GM12875 (cell line): ENCODE results near the gene UBTD2.
"Not testable (repeated sequence)": the region's sequence is repeated elsewhere in the genome, so short reads cannot be mapped to it uniquely, and the experiment has no call there.

Experiments used
- H3K4me3 ChIP-seq: one replicate; pipeline ENCODE4 v1.5.1; 2011; ENCODE audit warnings: low read depth, low read length, control low read depth
- TF ChIP-seq, protein P1 (sequence below): IDR thresholded peaks from 2 replicates; pipeline ENCODE4 v1.5.1; 2011; ENCODE audit warnings: low read depth, mild to moderate bottlenecking, control low read depth, inconsistent platforms, low read length, moderate library complexity, borderline replicate concordance; ENCODE audit not compliant: insufficient read depth

UBTD2 gene, protein sequence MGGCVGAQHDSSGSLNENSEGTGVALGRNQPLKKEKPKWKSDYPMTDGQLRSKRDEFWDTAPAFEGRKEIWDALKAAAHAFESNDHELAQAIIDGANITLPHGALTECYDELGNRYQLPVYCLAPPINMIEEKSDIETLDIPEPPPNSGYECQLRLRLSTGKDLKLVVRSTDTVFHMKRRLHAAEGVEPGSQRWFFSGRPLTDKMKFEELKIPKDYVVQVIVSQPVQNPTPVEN

DNA sequence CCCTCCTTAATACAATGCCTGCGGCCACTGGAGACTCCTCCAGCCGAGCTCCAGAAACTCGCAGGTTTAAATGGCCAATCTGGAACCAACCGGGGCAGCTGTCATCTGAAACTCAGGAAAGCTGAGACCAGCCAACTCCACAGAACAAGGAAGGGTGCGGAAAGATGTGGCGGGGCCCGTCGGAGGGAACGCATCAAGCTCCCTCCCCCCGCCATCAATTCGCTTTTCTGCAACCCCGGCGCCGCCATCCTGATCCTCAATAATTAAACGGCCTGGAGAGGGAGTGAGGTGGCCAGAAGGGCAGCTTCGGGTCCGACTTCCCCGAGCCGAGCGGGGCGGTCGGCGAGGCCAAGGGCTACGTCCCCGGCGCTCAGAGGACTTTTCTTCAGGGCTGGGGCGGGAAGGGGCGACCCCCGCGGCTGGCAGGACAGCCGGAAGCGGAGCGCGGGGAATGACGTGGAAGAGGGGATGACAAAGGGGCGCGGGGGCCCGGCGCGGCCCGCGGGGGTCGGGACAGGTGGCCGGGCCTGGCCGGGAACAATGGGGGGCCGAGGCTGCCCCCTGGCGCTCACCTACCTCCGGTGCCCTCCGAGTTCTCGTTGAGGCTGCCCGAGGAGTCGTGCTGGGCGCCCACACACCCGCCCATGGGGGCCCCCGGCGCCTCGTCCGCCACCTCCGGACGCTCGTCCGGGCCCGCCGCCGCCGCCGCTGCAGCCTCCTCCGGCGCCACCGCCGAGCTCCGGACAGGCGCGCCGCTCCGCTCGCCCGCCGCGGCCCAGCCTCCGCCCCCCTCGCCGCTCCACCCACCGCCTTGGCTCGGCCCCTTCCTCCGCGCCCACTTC, at the start of gene UBTD2:
TSS of gene UBTD2 (minus strand) at position 745 of the 842 bp plus-strand sequence. CDS start at position 646, 99 bp downstream.
- H3K4me3 ChIP-seq: peak within 1 kb of the TSS; percentile 95
- TF ChIP-seq, protein P1, sequence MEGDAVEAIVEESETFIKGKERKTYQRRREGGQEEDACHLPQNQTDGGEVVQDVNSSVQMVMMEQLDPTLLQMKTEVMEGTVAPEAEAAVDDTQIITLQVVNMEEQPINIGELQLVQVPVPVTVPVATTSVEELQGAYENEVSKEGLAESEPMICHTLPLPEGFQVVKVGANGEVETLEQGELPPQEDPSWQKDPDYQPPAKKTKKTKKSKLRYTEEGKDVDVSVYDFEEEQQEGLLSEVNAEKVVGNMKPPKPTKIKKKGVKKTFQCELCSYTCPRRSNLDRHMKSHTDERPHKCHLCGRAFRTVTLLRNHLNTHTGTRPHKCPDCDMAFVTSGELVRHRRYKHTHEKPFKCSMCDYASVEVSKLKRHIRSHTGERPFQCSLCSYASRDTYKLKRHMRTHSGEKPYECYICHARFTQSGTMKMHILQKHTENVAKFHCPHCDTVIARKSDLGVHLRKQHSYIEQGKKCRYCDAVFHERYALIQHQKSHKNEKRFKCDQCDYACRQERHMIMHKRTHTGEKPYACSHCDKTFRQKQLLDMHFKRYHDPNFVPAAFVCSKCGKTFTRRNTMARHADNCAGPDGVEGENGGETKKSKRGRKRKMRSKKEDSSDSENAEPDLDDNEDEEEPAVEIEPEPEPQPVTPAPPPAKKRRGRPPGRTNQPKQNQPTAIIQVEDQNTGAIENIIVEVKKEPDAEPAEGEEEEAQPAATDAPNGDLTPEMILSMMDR: peak; percentile 72

DNA sequence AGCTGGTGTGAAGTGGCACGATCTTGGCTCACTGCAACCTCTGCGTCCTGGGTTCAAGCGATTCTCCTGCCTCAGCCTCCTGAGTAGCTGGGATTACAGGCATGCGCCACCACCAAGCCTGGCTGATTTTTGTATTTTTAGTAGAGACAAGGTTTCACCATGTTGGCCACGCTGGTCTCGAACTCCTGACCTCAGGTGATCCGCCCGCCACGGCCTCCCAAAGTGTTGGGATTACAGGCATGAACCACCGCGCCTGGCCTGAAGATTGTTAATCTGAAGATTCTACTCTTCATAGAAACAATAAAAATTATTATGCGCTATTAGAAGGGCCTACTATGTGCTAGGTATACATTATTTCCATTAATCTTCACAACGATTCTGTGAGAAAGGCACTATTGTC, 43.3 kb upstream of the UBTD2 start:
- not testable (repeated sequence) for H3K4me3 ChIP-seq

DNA sequence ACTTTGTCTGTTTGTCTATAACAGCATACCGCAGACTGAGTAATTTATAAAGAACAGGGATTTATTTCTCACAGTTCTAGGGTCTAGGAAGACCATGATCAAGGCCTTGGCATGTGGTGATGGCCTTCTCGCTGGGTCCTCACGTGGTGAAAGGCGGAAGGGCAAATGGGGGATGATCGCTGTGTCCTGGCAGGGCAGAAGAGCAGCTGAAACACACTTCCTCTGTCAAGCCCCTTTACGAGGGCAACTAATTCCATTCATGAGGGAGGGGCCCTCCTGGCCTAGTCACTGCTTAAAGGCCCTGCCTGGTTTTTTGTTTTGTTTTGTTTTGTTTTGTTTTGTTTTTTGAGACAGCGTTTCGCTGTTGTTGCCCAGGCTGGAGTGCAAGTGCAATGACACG, 41.9 kb upstream of the UBTD2 start:
- H3K4me3 ChIP-seq: no peak overlapping the region
- TF ChIP-seq, protein P1: no peak

DNA sequence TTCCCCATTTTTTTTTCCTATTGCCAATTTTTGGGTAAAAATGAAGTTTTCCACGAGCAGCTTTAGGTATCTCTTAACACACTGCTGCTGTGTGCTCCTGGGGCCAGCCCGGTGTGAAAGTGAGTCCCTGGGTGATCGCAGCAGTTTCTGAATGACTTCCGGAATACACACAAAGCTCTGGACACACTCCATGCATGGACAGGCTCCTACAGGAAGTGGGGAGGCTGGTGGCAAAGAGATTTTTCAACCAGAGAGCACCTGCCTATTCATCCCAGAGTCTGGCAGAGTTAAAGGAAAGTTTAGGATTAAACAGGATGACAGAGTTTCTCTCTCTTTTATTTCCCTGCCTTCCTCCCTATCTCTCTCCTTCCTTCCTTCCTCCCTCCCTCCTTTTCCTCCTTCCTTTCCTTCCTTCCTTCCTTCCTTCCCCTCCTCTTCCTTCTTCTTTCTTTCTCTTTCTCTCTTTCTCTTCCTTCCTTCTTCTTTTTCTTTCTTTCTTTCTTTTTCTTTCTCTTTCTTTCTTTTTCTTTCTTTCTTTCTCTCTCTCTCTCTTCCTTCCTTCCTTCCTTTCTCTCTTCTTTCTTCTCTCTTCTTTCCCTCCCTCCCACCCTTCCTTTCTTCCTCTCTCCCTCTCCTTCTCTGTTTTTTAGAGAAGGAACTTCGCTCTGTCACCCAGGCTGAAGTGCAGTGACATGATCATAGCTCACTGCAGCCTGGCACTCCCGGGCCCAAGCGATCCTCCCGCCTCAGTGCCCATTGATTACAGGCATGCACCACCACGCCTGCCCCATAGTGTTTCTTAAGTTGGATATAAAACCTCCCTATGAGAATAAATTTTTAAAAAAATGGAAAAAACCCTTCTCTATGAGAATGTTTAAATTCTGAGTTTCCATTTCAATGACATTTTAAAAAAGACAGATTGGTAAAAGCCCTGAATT, 38.7 kb upstream of the UBTD2 start:
- TF ChIP-seq, protein P1: no peak
- H3K4me3 ChIP-seq: peak overlapping the region; percentile 24

DNA sequence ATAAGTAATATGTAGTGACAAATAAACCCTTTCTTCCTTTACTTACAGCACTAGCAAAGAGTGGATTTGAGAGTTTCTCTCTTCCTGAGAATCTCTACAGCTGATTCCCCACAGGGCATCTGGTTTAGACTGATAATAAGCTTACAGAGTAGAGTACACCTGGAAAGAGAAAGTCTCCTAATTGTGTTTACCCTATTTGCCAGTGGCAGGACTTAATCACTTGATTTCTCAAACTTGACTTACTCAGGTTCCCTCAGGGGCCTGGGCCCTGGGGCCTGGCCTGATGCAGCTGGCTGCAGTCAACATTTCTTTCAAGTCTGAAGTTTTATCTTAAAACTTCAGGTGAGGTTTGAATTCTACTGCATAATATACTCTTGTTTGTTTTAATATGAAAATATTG, 38.0 kb upstream of the UBTD2 start:
- TF ChIP-seq, protein P1: no peak

DNA sequence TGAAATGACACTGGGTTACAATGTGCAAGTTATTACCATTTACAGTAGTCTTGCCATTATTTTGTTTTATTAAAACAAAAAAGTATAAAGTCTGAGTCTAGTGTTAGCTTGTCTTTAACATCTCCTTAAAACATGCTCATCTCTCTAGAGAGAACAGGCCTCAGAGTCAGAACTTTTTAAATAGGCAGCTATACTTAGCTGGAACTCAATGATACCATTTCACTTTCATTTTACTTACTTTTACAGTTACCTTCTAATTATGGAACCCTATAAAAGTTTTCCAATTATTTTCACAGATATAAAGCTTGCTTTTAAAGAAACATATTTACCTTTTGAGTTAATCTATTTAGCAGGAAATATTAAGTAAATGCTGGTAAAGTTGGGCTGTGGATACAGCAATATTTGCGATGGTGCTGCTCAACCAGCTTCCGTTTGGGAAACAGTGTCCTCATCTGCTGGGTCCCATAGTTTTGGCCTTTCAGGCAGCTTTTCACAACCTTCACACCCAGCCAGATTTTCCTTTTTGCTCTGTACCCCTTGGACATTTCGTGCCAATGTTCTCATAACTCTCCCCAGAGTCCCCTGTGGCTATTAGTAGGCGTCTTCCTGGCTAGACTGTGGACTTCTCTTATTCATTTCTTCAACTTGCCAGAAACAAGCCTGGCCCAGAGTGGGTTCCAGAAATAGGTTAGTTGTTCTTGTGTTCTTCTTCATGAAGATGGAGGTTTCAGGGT, 36.3 kb upstream of the UBTD2 start:
- H3K4me3 ChIP-seq: no peak overlapping the region
- TF ChIP-seq, protein P1: no peak

More for the DNA sequence above, 38.0 kb upstream of the UBTD2 start:
- no peak overlapping the region for H3K4me3 ChIP-seq
